GM12873 (cell line): ENCODE measurements around the gene PPP1R9B.

ENCODE experiments used
- TF ChIP-seq, protein P1 (sequence below): IDR thresholded peaks from 2 replicates; pipeline ENCODE4 v1.5.1; 2012; ENCODE audit warnings: low read depth, mild to moderate bottlenecking, moderate library complexity, low read length, control low read depth; ENCODE audit not compliant: insufficient read depth; ENCODE audit errors: missing control alignments

Gene PPP1R9B

DNA sequence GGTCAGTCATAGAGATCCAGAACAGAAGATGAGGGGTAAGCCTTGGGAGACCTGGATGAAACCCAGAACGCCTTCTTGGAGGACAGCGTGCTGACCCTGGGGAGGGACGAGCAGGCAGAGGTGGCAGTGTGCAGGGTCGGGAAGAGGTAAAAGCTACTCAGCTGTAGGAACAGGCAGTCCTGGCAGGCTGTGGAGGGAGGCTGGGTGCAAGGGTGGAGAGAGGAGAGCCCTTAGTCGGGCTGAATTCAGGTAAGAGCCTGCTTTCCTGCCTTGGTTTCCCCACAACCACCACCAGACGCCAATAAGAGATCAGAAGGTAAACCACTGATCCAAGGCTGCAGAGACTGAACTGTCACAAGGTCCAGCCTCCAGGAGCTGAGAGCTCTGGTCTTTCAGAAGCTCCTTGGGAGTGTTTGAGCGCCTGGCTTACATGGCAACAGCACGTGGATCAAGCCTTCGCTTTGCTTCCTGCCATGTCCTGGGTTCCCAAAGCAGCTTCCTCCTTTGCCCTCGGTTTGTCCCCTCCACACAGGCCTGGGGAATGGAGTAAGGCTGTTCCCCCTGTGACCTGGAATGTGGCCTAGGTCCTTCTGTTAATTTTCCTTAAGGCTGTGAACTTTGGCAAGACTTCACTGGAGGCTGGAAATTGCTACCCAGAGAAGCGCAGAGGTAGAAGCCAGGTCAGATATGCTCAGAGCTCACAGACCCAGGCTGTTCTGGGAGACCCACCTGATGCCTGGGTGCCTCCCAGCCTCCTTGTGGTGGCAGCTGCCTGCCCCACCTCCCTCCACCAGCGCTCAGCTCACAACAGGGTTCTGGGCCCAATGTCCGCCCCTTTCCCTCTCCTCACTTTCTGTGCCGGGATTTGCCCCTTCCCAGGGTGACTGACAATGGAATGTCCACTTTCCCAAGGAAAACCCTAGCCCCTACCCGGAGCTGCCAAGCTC is 59.2 kb downstream of the PPP1R9B start:
- TF ChIP-seq, protein P1, sequence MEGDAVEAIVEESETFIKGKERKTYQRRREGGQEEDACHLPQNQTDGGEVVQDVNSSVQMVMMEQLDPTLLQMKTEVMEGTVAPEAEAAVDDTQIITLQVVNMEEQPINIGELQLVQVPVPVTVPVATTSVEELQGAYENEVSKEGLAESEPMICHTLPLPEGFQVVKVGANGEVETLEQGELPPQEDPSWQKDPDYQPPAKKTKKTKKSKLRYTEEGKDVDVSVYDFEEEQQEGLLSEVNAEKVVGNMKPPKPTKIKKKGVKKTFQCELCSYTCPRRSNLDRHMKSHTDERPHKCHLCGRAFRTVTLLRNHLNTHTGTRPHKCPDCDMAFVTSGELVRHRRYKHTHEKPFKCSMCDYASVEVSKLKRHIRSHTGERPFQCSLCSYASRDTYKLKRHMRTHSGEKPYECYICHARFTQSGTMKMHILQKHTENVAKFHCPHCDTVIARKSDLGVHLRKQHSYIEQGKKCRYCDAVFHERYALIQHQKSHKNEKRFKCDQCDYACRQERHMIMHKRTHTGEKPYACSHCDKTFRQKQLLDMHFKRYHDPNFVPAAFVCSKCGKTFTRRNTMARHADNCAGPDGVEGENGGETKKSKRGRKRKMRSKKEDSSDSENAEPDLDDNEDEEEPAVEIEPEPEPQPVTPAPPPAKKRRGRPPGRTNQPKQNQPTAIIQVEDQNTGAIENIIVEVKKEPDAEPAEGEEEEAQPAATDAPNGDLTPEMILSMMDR, result no peak

DNA sequence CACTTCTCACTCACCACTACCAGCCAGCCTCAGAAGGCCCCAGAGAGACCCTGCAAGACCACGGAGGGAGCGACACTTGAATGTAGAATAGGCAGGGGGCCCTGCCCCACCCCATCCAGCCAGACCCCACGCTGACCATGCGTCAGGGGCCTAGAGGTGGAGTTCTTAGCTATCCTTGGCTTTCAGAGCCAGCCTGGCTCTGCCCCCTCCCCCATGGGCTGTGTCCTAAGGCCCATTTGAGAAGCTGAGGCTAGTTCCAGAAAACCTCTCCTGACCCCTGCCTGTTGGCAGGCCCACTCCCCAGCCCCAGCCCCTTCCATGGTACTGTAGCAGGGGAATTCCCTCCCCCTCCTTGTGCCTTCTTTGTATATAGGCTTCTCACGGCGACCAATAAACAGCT is 60.4 kb downstream of the PPP1R9B start:
- TF ChIP-seq, protein P1, result no peak

DNA sequence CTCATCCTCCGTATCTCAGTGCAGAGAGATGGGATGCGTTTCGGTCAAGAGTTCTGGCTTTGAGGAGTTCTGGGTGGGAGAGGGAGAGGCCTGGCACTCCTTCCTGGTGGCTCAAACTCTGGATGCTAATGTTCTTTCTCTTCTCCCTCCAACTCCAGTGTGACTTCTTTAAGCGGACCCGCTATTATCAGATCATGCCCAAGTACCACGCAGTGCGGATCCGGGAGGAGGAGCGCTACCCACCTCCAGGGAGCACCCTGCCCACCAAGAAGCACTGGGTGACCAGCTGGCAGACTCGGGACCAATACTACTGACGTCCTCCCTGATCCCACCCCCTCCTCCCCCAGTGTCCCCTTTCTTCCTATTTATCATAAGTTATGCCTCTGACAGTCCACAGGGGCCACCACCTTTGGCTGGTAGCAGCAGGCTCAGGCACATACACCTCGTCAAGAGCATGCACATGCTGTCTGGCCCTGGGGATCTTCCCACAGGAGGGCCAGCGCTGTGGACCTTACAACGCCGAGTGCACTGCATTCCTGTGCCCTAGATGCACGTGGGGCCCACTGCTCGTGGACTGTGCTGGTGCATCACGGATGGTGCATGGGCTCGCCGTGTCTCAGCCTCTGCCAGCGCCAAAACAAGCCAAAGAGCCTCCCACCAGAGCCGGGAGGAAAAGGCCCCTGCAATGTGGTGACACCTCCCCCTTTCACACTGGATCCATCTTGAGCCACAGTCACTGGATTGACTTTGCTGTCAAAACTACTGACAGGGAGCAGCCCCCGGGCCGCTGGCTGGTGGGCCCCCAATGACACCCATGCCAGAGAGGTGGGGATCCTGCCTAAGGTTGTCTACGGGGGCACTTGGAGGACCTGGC is 61.3 kb downstream of the PPP1R9B start:
- TF ChIP-seq, protein P1, result no peak

DNA sequence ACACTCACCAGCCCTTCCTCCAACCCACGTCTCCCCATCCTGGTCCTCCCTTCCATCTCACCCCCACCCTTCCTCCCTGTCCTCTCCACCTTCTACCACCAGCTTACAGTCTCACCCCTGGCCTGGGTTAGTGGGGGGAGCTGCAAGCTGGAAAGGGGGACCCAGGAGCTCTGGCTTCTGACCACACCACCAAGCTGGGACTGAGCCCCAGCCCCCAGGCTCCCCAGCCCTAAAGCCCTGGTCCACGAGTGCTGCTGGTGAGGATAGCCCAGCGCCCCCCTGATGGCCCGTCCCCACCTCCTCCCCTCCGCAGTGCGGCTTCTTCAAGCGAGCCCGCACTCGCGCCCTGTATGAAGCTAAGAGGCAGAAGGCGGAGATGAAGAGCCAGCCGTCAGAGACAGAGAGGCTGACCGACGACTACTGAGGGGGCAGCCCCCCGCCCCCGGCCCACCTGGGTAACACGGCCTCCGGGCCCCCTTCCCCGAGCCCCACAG is 62.5 kb downstream of the PPP1R9B start:
- TF ChIP-seq, protein P1, result no peak

DNA sequence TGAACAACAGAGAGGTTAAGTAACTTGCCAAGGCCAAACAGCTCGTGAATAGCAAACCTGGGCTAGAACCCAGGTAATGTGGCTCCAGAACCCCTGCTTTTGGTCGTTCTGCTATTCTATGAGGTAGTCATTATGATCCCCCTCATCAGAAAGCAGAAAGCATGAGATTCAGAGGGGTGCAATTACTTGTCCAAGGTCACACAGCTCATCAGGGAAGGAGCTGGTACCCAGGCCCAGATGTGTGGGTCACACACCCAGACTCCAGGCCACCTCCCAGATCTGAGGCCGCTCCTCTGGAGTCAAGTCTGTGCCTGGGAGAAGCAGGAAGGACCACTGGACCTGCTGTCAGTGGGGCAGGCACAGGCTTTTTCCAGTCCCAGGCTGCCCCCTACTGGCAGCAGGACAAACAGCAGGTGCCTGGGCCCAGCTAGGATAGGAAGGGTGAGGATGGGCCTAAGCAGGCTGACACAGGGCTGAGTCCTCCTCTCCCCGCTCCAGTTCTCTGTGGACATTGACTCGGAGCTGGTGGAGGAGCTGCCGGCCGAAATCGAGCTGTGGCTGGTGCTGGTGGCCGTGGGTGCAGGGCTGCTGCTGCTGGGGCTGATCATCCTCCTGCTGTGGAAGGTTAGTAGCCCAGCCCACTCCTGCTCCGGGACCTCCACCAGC is 63.1 kb downstream of the PPP1R9B start:
- TF ChIP-seq, protein P1, result peak; percentile 100
